IPS-20b (cell line): ENCODE results near the gene MID2.
"Not testable (repeated sequence)": the region's sequence is repeated elsewhere in the genome, so short reads cannot be mapped to it uniquely, and the experiment has no call there.

Source experiments
- H3K27ac ChIP-seq: one replicate; pipeline ENCODE4 v1.5.1; 2013; ENCODE audit warnings: low read length
- H3K27me3 ChIP-seq: 2 replicates; pipeline ENCODE4 v1.6.1; 2013; ENCODE audit warnings: mild to moderate bottlenecking, low read length, inconsistent platforms; ENCODE audit not compliant: insufficient read depth
- H3K36me3 ChIP-seq: 2 replicates; pipeline ENCODE4 v1.6.1; 2013; ENCODE audit warnings: low read depth, mild to moderate bottlenecking, inconsistent platforms, low read length, moderate library complexity; ENCODE audit not compliant: insufficient read depth
- H3K4me1 ChIP-seq: 2 replicates; pipeline ENCODE4 v1.6.1; 2013; ENCODE audit warnings: mild to moderate bottlenecking, control low read depth, inconsistent platforms, low read length, moderate library complexity; ENCODE audit not compliant: insufficient read depth
- H3K4me3 ChIP-seq: 2 replicates; pipeline ENCODE4 v1.5.1; 2013; ENCODE audit warnings: mild to moderate bottlenecking, low read length, inconsistent platforms
- H3K9ac ChIP-seq: 2 replicates; pipeline ENCODE4 v1.6.1; 2013; ENCODE audit warnings: low read depth, mild to moderate bottlenecking, inconsistent platforms, low read length, moderate library complexity
- H3K9me3 ChIP-seq: 2 replicates; pipeline ENCODE4 v1.6.1; 2013; ENCODE audit warnings: mild to moderate bottlenecking, low read depth, low read length, inconsistent platforms; ENCODE audit not compliant: insufficient read depth

MID2 gene

GRCh38 chrX:107894038-107894437 is 68.4 kb downstream of the MID2 start:
- H3K36me3 ChIP-seq, result no peaks in the 10 kb centered on the region; the same call in 1 of the 2 replicates
- H3K4me3 ChIP-seq, result no peak overlapping the region
- no peak overlapping the region for H3K9ac ChIP-seq
- no peak overlapping the region for H3K27ac ChIP-seq
- H3K4me1 ChIP-seq, result no peaks in the 10 kb centered on the region; the same call in 1 of the 2 replicates
- H3K9me3 ChIP-seq, result peaks cover 7% of the 10 kb centered on the region
- H3K27me3 ChIP-seq, result no peaks in the 10 kb centered on the region

- Histone ChIP-seq H3K4me1 (peaks cover 8% of the 10 kb centered on the region; the same call in 1 of the 2 replicates), H3K4me3 (no peak overlapping the region), H3K27me3 (no peaks in the 10 kb centered on the region), H3K36me3 (no peaks in the 10 kb centered on the region), H3K9ac (no peak overlapping the region), H3K27ac (no peak overlapping the region), H3K9me3 (no peaks in the 10 kb centered on the region)
Observed at GRCh38 chrX:107902721-107903120, 77.1 kb downstream of the MID2 start.

GRCh38 chrX:107905366-107905765 is 79.7 kb downstream of the MID2 start:
- Histone ChIP-seq H3K4me3 (no peak overlapping the region), H3K27ac (no peak overlapping the region), H3K9ac (no peak overlapping the region), H3K27me3 (no peaks in the 10 kb centered on the region), H3K36me3 (no peaks in the 10 kb centered on the region), H3K4me1 (no peaks in the 10 kb centered on the region), H3K9me3 (no peaks in the 10 kb centered on the region)

- Histone ChIP-seq H3K27ac (no peak overlapping the region), H3K4me3 (no peak overlapping the region), H3K9me3 (no peaks in the 10 kb centered on the region), H3K36me3 (no peaks in the 10 kb centered on the region), H3K27me3 (no peaks in the 10 kb centered on the region), H3K4me1 (no peaks in the 10 kb centered on the region; the same call in 1 of the 2 replicates), H3K9ac (no peak overlapping the region)
Observed at GRCh38 chrX:107924136-107924746, 98.6 kb downstream of the MID2 start.

GRCh38 chrX:107934262-107934661 is 108.6 kb downstream of the MID2 start:
- no peaks in the 10 kb centered on the region; the same call in 1 of the 2 replicates for H3K4me1 ChIP-seq
- no peak overlapping the region for H3K9ac ChIP-seq
- H3K4me3 ChIP-seq, result no peak overlapping the region
- H3K27me3 ChIP-seq, result no peaks in the 10 kb centered on the region; the same call in 1 of the 2 replicates
- H3K27ac ChIP-seq, result no peak overlapping the region
- H3K36me3 ChIP-seq, result peaks cover 15% of the 10 kb centered on the region; the same call in 1 of the 2 replicates
- H3K9me3 ChIP-seq, result no peaks in the 10 kb centered on the region

GRCh38 chrX:107935200-107935599 is 109.5 kb downstream of the MID2 start:
- Histone ChIP-seq H3K4me3 (peak overlapping the region; percentile 84; the same call in 1 of the 2 replicates), H3K9me3 (no peaks in the 10 kb centered on the region), H3K36me3 (peaks cover 25% of the 10 kb centered on the region; the same call in 1 of the 2 replicates), H3K27me3 (no peaks in the 10 kb centered on the region; the same call in 1 of the 2 replicates), H3K4me1 (no peaks in the 10 kb centered on the region; the same call in 1 of the 2 replicates), H3K27ac (no peak overlapping the region), H3K9ac (peak overlapping the region; percentile 73; the same call in 1 of the 2 replicates)

GRCh38 chrX:107935664-107936433 is 110.2 kb downstream of the MID2 start:
- Histone ChIP-seq H3K36me3 (peaks cover 27% of the 10 kb centered on the region; the same call in 1 of the 2 replicates), H3K9me3 (no peaks in the 10 kb centered on the region), H3K9ac (peak overlapping the region; percentile 73; the same call in 1 of the 2 replicates), H3K27me3 (no peaks in the 10 kb centered on the region; the same call in 1 of the 2 replicates), H3K4me1 (no peaks in the 10 kb centered on the region; the same call in 1 of the 2 replicates), H3K27ac (no peak overlapping the region), H3K4me3 (peak overlapping the region; percentile 84)

GRCh38 chrX:107936434-107936730 is 110.7 kb downstream of the MID2 start:
- Histone ChIP-seq H3K27me3 (no peaks in the 10 kb centered on the region; the same call in 1 of the 2 replicates), H3K9me3 (no peaks in the 10 kb centered on the region), H3K36me3 (peaks cover 27% of the 10 kb centered on the region; the same call in 1 of the 2 replicates), H3K9ac (peak overlapping the region; percentile 73; the same call in 1 of the 2 replicates), H3K4me1 (no peaks in the 10 kb centered on the region; the same call in 1 of the 2 replicates), H3K27ac (no peak overlapping the region), H3K4me3 (peak overlapping the region; percentile 84)

- H3K27ac ChIP-seq, result no peak overlapping the region
- no peaks in the 10 kb centered on the region; the same call in 1 of the 2 replicates for H3K27me3 ChIP-seq
- H3K4me1 ChIP-seq, result no peaks in the 10 kb centered on the region; the same call in 1 of the 2 replicates
- no peaks in the 10 kb centered on the region for H3K9me3 ChIP-seq
- H3K9ac ChIP-seq, result no peak overlapping the region
- H3K4me3 ChIP-seq, result no peak overlapping the region
- peaks cover 30% of the 10 kb centered on the region; the same call in 1 of the 2 replicates for H3K36me3 ChIP-seq
Observed at GRCh38 chrX:107940095-107940494, 114.4 kb downstream of the MID2 start.

- H3K9ac ChIP-seq, H3K27me3 ChIP-seq, H3K27ac ChIP-seq, H3K9me3 ChIP-seq, H3K4me3 ChIP-seq, H3K36me3 ChIP-seq, H3K4me1 ChIP-seq: not testable (repeated sequence)
Observed at GRCh38 chrX:107955337-107955736, 129.7 kb downstream of the MID2 start.

- Histone ChIP-seq H3K9me3 (no peaks in the 10 kb centered on the region), H3K27ac (no peak overlapping the region), H3K36me3 (no peaks in the 10 kb centered on the region), H3K4me3 (no peak overlapping the region), H3K9ac (no peak overlapping the region), H3K27me3 (no peaks in the 10 kb centered on the region), H3K4me1 (peaks cover 8% of the 10 kb centered on the region; the same call in 1 of the 2 replicates)
Observed at GRCh38 chrX:107968623-107969022, 143.0 kb downstream of the MID2 start.
